GM21723 (cell line): Measurements from ENCODE around the gene SH3GL1.
A peak's percentile ranks its signal among the peaks of the same experiment; 100 is the strongest.
"Not testable (repeated sequence)": the region's sequence is repeated elsewhere in the genome, so short reads cannot be mapped to it uniquely, and the experiment has no call there.

Experiments used
- ATAC-seq: cut with Tn5 transposase; IDR thresholded peaks from one replicate; pipeline ENCODE4 v1.9.1; 2021; ENCODE audit warnings: mild to moderate bottlenecking, moderate library complexity; ENCODE audit not compliant: unreplicated experiment

The SH3GL1 gene

GRCh38 chr19:4345342-4346019 lies 54.9 kb downstream of the SH3GL1 start:
- ATAC-seq: no peak

GRCh38 chr19:4343370-4344307 lies 56.7 kb downstream of the SH3GL1 start, which contains the start of gene MPND:
Gene MPND (plus strand): TSS chr19:4343562. CDS start chr19:4343594, 32 bp downstream.
- ATAC-seq: peak; percentile 60

- peak; percentile 85 for ATAC-seq
Measured at GRCh38 chr19:4342615-4343369, 57.6 kb downstream of the SH3GL1 start.

GRCh38 chr19:4342314-4342614 lies 58.1 kb downstream of the SH3GL1 start:
- no peak for ATAC-seq

- no peak for ATAC-seq
Measured at GRCh38 chr19:4338441-4339355, 61.6 kb downstream of the SH3GL1 start, which contains the start of gene STAP2. Gene STAP2 (minus strand): TSS chr19:4338827. CDS start chr19:4338753, 74 bp downstream.

GRCh38 chr19:4337906-4338440 lies 62.4 kb downstream of the SH3GL1 start:
- ATAC-seq: no peak

- ATAC-seq: no peak
Measured at GRCh38 chr19:4334929-4335570, 65.3 kb downstream of the SH3GL1 start.

- no peak for ATAC-seq
Measured at GRCh38 chr19:4329858-4330257, 70.5 kb downstream of the SH3GL1 start.

- not testable (repeated sequence) for ATAC-seq
Measured at GRCh38 chr19:4328991-4329681, 71.2 kb downstream of the SH3GL1 start.

- ATAC-seq: peak; percentile 67
Measured at GRCh38 chr19:4328243-4328990, 71.9 kb downstream of the SH3GL1 start.

GRCh38 chr19:4327877-4328242 lies 72.5 kb downstream of the SH3GL1 start:
- ATAC-seq: peak; percentile 12

GRCh38 chr19:4327252-4327876 lies 73.0 kb downstream of the SH3GL1 start:
- no peak for ATAC-seq

- no peak for ATAC-seq
Measured at GRCh38 chr19:4326837-4327251, 73.5 kb downstream of the SH3GL1 start.

GRCh38 chr19:4326215-4326836 lies 74.0 kb downstream of the SH3GL1 start:
- no peak for ATAC-seq

- no peak for ATAC-seq
Measured at GRCh38 chr19:4324228-4324627, 76.1 kb downstream of the SH3GL1 start.

GRCh38 chr19:4323692-4324091 lies 76.7 kb downstream of the SH3GL1 start:
- ATAC-seq: no peak

GRCh38 chr19:4322942-4323665 lies 77.2 kb downstream of the SH3GL1 start:
- no peak for ATAC-seq
